Measurements from ENCODE around the gene CBFA2T2.
"Not testable (repeated sequence)": the region's sequence is repeated elsewhere in the genome, so short reads cannot be mapped to it uniquely, and the experiment has no call there.

CBFA2T2 gene

DNA sequence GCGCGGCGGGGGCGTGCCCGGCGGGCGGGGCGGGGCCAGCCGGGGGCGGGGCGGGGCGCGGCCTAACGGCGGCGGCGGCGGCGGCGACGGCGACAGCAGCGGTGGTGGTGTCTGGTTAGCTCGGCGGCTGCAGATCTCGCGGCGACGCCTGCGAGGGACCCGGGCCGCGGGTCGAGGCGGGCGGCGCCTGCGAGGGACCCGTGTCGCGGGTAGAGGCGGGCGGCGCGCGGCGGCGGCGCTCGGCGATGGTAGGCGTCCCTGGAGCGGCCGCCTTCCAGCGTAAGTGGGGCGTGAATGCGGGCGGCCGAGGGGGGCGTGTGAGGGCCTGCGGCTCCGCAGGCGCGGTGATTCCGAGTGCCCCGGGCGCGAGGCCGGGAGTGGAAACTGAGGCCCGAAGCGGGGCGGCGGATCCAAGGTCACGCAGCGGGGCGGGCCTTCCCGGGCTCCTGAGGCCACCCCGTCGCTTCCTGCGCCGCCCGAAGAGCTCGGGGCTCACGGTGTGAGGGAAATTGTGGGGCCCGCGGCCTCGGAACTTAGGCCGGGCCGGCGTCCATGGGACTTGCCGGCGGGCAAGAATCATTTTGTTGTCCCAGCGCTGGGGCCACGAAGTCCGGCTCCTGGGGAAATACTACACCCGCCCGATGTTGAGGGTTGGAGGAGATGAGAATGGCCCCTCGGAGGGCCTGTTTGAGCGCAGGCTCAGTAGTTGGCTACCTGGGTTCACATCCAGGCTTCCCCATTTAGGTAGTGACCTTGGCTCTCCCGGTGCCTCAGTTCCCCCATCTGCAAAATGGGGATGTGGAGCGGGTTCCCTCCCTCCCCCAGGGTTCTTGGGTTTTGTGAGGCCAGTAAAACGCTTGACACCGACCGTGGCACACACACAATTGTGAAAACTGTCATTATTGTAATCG is at the start of gene CBFA2T2:
CBFA2T2 (plus strand) TSS at position 74 of the 911 bp plus-strand sequence; CDS start at position 246, 172 bp downstream.
- DNase-seq (ENCODE audit: low read depth in 2 of 2) = peak in 1 of 2 experiments; percentile 25

DNA sequence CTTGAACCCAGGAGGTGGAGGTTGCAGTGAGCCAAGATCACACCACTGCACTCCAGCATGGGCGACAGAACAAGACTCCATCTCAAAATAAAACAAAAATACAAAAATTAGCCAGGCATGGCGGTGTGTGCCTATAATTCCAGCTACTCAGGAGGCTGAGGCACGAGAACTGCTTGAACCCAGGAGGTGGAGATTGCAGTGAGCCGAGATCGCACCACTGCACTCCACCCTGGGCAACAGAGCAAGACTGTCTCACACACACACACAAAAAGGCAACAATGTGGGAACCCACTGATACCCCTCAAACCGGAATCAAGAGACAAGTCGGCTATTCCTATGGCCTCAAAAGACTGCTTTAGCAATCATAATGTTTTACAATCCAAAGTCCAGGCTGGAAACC is 49.3 kb upstream of the CBFA2T2 start:
- DNase-seq (ENCODE audit: low read depth in 2 of 2) = not testable (repeated sequence)

DNA sequence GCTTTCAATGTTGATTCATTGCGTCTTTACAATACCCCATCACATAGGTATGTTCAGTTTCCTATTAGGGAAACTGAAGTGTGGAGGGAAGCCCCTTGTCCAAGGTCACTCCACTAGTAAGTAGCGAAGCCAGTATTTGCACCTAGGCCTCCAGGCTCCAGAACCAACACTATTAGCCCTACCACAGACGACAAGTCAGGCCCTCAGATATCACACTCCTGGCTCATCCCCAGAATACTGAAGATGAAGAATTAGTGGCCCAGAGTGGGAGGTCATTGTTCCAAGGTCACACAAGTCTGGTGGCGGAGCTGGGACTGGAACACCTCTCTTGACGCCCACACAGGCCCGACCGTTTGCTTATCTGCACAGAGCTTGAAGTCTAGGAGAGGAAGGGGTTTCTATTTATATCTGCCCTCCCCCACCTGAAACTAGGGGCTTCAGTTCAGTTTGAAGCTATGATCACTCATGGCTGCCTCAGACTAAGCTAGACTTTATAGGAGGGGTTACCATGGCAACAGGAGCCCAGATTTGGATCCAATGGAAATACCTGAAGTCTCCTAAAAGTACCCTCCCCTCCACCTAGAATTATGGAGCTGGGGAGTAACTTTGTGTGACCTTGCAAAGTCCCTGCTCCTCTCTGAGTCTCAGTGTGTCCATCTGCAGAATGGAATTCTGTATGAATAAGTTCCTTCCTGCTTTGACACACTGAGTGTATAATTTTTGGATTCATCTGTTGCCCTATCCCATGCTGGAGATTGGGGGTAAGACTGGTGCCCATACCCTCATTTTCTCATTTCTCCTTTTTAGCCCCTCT is 48.5 kb upstream of the CBFA2T2 start:
- DNase-seq (ENCODE audit: low read depth in 2 of 2) = no peak

DNA sequence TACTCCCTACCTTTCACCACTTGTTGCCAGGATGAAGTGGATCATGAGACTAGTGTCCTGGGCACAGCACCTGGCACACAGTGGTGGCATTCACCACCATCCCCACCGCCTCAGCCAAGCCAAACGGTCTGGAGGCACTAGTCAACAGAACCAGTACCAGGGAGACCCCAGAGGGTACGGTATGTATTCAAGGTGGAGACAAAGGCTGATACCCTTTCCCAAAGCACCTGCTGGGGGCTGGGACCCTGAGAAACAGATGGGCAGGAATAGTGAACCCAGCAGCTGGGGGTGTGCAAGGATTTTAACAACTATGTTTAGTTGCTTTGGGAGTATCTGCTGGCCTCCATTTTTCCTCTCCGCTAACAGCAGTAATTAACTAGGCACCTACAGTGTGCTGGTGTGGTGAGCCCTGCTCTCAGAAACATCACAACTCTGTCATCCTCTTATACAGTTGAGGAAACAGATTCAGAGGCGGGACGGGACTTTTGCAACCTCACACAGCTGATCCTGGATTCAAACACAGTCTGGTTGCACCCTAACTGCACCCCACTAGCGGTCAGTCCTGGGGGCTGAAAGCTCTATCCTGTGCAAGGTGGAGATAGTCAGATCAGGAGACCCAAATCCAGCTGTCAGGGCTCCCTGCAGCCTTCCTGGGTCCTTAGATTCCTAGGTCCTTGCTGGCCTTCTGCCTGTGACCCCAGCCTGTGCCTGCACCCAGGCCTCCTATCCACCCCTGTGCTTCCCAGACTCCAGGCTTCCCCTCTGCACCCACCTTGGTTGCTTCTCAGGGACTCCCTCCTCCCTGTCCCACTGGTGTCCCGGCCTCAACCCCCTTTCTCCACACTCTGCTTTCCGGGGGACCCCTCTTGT is 47.5 kb upstream of the CBFA2T2 start:
- DNase-seq (ENCODE audit: low read depth in 2 of 2) = no peak

DNA sequence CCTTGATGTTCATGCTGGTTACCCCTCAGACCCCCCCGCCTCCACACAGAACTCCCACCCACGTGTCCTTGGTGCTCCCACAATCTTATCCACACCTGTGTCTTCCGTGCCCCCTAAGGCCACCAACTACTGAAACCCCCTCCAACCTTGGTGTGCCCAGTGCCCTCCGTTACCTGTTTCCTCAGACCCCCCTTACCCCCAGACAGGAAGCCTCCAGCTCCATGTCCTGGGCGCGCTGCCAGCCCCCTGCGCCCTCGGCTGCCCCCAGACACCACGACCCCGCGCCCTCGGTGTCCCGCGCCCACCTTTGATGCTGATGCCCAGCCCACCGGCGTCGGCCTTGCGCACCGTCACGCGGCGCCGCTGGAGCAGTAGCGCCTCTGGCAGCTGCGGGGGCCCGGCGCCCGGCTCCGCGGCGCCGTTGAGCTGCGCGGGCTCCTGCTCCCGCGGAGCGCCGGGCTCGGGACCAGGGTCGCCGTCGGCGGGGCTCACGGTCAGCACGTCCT is 46.8 kb upstream of the CBFA2T2 start:
- no peak for DNase-seq (ENCODE audit: low read depth in 2 of 2)

DNA sequence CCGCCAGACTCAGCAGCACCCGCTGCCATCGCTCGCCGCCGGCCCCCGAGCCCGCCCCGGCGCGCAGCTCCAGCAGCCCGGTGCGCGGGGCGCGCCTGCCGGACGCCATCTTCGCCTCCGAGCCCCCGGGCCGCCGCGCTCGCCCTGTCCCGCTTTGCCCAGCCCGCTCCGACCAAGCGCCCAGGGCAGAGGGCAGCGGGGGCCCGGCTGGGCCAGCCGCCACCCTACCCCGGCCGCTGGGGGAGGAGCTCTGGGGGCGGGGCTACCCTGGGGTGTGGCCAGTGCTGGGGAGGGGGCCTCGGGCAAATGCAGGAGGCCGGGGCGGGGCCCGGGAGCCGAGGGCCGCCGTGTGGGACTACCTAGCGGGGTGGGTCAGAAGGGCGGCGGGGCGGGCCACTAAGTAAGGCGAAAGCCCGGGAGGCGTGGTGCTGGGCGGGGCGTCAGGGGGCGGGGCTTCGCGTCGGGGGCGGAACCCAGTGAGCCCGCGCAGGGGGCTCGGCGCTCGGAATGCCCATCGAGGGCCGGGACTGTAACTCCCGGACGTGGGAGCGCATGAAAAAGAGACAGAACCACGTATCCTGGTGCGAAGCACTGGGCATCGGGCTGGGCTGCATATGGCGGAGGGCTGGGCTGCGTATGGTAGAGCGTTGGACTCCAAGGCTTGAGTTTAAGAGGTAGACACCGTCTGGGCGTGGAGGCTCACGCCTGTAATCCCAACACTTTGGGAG is 46.2 kb upstream of the CBFA2T2 start, which contains the start of gene SNTA1:
SNTA1 (minus strand) TSS at position 252 of the 728 bp plus-strand sequence; CDS start at position 109, 143 bp downstream.
- DNase-seq (ENCODE audit: low read depth in 2 of 2) = peak in 1 of 2 experiments; percentile 25

DNA sequence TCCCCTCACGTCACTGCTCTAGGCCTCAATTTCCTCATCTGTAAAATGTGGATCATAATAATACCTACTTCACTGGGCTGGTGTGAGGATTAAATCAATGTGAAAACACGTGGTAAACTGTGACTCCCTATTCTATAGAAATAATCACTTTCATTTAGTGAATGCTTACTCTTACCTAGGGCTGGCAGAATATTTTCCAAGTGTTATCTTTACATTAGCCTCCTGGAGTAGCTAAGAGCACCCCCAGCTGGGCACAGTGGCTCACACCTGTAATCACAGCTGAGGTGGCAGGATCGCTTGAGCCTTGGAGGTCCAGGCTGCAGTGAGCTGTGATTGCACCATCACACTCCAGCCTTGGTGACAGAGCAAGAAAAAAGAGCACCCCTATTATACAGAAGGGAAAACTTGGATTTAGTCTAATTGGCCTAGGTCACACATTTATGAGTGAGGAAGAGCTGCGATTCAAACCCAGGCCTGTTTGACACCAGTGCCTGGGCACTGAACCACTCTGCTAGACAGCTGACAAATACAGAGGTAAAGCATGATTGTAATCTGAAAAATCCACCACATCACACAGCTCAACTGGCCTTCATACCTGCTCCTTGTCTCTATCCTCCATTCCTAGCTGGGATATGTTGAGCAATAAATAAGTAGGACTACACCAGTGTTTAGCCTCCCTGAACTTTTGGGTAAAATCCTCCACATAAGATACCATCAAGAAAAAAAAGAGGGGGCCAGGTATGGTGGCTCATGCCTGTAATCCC is 44.9 kb upstream of the CBFA2T2 start:
- no peak for DNase-seq (ENCODE audit: low read depth in 2 of 2)

DNA sequence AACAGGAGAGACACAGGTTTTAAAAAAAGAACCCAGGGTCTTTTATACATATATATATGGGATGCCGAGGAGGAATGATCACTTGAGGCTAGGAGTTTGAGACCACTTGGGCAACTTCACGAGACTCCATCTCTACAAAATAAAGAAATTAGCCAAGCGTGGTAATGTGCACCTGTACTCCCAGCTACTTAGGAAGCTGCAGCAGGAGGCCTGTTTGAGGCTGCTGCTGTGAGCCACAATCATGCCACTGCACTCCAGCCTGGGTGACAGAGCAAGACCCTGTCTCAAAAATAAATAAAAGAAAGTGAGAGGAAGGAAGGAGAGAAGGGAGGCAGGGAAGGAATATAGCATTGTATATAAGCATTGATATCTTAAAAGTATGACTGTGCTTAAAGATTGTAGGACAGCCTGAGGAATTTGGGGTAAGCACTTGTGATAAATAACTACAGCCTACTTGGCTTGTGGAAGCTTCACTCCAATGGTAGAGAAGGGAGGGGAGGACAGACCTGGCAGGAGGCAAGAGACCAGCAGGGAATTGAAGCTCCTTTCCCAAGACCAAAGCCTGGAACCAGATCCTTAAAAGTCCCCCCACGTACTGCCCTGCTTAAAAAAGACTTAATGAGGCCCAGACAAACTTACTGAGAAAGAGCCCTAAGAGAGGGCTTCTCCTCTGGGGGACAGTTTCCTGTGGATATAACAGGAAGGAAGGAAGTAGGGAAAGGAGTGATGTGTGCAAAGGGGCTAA is 43.8 kb upstream of the CBFA2T2 start:
- DNase-seq (ENCODE audit: low read depth in 2 of 2) = no peak

DNA sequence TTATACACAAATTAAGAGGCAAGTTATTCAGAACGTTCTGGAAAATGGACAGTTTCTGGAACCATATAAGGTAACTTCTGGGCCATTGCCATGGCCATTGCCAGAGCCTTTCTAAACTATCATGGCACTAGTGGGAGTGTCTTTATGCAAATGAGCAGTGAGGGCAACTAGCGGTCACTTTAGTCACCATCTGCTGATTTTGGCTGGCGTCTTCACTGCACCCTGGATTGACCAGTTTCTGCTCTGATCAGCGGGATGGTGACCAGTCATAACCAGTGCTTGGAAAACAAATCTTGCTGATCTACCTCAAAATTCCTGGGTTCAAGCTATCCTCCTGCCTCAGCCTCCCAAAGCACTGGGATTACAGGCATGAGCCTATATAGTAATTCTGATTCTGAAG is 39.0 kb upstream of the CBFA2T2 start:
- DNase-seq (ENCODE audit: low read depth in 2 of 2) = no peak

DNA sequence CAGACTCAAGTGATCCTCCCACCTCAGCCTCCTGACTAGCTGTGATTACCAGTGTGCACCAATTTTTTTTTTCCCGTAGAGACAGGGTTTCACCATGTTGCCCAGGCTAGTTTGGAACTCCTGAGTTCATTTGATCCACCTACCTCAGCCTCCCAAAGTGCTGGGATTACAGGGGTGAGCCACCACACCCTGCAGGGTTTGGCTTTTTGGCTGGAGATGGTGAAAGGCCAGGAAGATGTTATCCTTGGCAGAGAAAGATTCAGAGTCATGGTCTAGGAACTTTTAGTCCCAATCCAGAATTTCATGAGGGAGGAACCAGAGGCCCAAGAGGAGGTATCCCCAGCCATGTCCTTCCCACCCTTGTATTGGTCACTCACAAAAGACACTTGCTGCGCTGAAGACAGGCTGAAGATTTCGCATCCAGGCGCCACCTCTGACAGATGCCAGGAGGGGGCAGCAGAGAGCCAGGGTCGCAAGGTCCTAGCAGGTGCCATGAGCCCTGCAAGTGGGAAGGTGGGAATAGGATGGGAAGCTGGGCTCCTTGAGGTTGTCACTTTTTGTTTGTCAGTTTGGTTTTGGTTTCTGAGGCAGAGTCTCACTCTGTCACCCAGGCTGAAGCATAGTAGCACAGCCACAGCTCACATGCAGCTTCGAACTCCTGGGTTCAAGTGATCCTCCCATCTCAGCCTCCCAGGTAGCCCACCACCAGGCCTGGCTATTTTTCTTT is 32.8 kb upstream of the CBFA2T2 start:
- peak in 1 of 2 experiments; percentile 15 for DNase-seq (ENCODE audit: low read depth in 2 of 2)

DNA sequence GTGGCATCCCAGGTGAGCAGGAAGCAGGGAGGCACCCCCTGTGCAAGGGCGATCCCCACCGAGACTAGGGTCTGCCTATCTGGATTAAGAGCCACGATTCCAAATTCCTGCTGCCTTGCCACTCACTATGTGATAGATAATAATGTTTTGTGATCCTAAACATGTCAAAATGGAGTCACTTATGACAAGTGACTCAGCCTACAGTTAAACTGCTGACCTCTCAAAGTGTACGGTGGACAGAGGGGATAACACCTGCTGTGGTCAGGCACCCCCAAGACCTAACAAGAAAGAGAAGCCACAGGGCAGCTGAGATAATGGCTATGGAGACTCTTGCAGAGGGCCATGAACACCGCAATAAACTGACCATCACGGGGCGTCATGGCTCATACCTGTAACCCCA is 30.3 kb upstream of the CBFA2T2 start:
- DNase-seq (ENCODE audit: low read depth in 2 of 2) = no peak

DNA sequence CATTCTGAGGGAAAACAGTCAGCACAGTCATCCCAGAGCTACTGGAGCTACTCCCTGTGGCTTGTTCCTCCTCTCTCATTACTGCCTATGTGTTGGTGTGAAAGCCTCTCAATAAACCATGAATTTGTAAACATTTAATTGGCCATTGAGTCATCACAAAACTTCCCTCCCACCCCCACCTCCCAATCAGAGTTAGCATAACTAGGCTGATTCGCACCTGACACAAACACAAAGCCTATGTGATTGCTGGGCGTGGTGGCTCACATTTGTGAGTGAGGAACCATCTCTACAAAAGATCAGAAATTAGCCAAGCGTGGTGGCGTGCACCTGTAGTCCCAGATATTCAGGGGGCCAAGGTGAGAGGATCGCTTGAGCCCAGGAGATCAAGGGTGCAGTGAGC is 29.2 kb upstream of the CBFA2T2 start:
- no peak for DNase-seq (ENCODE audit: low read depth in 2 of 2)

DNA sequence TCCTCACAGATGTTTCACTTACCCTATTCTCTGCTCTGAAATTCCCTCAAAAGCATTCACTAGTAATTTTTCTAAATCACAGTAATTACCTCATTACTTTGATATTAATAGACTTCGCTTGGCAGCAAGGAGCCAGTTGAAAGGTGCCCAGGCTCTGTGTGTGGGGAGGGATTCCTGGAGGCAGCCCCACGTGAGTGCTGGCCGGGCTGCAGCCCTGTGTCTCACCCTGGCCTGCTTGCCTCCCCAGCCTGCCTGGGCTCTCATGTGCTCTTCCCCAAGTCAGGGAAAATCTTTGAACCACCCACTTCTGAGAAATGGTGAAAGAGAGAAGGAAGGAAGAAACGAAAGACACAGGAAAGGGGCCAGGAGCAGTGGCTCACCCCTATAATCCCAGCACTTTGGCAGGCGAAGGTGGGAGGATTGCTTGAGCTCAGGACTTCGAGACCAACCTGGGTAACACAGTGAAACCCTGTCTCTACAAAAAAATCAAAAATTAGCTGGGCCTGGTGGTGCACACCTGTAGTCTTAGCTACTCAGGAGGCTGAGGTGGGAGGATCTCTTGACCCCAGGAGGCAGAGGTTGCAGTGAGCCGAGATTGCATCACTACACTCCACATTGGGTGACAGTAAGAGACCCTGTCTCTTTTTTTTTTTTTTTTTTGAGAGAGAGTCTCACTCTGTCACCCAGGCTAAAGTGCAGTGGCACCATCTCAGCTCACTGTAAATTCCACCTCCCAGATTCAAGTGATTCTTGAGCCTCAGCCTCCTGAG is 26.4 kb upstream of the CBFA2T2 start:
- DNase-seq (ENCODE audit: low read depth in 2 of 2) = no peak

DNA sequence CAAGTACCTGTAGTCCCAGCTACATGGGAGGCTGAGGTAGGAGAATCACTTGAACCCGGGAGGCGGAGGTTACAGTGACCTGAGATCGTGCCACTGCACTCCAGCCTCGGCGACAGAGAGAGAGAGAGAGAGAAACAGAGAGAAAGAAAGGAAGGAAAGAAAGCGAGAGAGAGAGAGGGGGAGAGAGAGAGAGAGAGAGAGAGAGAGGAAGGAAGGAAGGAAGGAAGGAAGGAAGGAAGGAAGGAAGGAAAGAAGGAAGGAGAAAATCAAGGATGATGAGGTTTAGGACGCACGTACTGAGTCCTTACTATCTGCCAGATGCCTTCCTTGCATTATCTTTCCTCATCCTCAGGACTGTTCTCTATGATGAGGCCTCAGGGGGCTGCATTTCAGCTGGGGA is 25.1 kb upstream of the CBFA2T2 start:
- DNase-seq (ENCODE audit: low read depth in 2 of 2) = not testable (repeated sequence)

DNA sequence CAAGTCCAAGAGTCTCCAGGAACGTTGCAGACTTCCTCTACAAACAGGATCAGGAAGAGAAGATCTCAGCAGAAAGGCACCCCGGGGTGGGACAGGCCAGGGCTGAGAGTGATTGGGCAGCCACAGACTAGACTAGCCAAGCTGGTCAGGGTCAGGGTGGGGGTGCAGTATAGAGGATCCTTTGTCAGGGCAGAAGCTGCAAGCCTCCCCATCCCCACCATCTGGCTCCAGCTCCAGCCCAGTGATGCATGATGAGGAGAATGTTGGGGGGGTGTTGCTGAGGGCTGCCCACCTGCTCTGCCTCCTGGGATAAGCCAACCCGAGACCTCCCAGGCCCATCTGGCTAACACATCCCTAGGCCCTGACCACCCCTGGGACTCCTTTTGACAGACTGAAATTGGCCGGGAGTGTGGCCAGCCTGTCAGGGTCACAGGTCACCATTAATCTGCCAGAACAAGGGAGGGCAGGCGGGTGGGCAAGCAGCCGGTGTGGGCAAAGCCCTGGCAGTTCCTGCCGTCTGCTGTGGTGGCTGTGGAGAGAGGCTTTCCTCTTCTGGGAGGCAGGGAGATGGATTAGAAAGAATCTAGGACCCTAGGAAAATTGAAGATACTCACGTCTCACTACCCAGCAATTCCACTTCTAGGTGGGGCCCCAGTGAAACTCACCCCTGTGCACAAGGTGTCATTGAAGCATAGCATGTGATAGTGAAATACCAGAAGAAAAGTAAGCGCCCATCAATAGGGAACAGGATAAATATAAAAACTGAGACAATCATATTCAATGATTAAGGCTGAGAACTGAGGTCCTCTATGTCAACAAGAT is 24.2 kb upstream of the CBFA2T2 start:
- no peak for DNase-seq (ENCODE audit: low read depth in 2 of 2)

DNA sequence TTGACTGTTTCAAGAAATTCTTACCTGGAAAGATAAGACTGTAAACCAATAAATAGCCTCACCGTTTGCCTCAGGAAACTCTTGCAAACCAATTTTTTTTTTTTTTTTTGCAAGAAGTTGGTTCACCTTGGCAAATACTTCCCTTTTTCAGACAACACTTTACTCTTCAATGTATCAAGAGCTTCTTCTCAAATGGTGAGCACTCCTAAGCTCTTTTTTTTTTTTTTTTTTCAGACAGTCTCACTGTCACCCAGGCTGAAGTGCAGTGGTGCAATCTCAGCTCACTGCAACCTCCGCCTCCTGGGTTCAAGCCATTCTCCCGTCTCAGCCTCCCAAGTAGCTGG is 23.6 kb upstream of the CBFA2T2 start:
- DNase-seq (ENCODE audit: low read depth in 2 of 2) = no peak

DNA sequence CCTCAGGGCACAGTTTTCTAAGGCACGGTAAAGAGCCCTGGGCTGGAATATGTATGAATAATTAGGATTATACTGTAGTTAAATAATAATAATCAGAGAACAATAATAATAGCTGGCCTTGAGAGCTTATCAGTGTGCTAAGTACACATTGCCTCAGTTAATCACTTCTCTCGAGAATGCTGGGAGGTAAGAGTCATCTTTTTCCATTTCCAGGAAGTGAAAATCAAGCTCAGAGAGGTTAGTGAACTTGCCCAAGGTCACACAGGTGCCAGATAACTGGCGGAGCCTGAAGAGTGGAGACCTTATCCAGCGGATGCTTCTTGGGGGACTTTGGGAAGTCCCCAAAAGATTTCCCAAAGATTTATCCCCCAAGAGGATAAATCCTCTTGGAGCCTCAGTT is 19.4 kb upstream of the CBFA2T2 start:
- no peak for DNase-seq (ENCODE audit: low read depth in 2 of 2)

All from fibroblast of skin of left biceps (primary cell).